ENCODE measurements around the gene APMAP.

GRCh38 chr20:25033924-25034300 is 41.4 kb upstream of the APMAP start:
- no peak for TF ChIP-seq POLR2A (IDR thresholded peaks at IDR 0.05)
- no peak for TF ChIP-seq CTCF (IDR thresholded peaks at IDR 0.05)
